ENCODE data around the gene GDPGP1. TPM values are rescaled to one million over a fixed set of nuclear protein-coding genes. Genes with fewer than 3 reads are reported as not detected.
A peak's percentile ranks its signal among the peaks of the same experiment; 100 is the strongest.
"Not testable (repeated sequence)": the region's sequence is repeated elsewhere in the genome, so short reads cannot be mapped to it uniquely, and the experiment has no call there.

The GDPGP1 gene
- total RNA-seq, 2 experiments from 2014 or later: 7.5 to 8.3 TPM

DNA sequence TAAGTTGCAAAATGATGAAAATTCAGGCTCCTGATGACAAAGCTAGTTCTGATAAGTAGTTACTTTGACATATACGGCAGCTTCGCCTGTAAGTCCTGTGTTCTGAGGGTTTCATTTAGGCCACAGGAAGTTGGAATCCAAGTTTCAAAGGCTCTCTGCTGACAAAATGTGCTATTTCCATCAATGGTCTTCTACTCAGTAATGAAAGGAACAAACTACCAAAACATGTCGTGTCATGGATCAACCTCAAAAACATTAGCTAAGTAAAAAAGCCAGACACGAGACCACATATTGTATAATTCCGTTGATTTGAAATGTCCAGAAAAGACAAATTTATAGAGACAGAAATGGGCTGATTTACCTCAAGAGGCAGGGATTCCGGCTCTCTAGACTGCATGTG lies 53.9 kb downstream of the GDPGP1 start:
- H3K36me3 ChIP-seq (ENCODE audit: insufficient read depth, low read length): no peaks in the 10 kb centered on the region
- intact Hi-C loops (cut with DNase I, micrococcal nuclease): loop anchor here in 1 of 2 experiments (10.0 kb wide), 1 partner anchor 543 kb away; no protein-coding TSS in a partner anchor
- no peak overlapping the region for H3K27ac Mint-ChIP-seq
- H3K27ac ChIP-seq (ENCODE audit: low read depth in 1 of 2, low read length in 2 of 2): no peak overlapping the region
- TF ChIP-seq, protein P1, sequence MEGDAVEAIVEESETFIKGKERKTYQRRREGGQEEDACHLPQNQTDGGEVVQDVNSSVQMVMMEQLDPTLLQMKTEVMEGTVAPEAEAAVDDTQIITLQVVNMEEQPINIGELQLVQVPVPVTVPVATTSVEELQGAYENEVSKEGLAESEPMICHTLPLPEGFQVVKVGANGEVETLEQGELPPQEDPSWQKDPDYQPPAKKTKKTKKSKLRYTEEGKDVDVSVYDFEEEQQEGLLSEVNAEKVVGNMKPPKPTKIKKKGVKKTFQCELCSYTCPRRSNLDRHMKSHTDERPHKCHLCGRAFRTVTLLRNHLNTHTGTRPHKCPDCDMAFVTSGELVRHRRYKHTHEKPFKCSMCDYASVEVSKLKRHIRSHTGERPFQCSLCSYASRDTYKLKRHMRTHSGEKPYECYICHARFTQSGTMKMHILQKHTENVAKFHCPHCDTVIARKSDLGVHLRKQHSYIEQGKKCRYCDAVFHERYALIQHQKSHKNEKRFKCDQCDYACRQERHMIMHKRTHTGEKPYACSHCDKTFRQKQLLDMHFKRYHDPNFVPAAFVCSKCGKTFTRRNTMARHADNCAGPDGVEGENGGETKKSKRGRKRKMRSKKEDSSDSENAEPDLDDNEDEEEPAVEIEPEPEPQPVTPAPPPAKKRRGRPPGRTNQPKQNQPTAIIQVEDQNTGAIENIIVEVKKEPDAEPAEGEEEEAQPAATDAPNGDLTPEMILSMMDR (IDR thresholded peaks at IDR 0.05): no peak
- no peaks in the 10 kb centered on the region for H3K36me3 Mint-ChIP-seq (ENCODE audit: low read depth)
- POLR2A ChIA-PET: interaction anchor here (0.7 to 0.9 kb wide), 2 partner anchors 185 to 610 kb away, joined by 3 to 4 read pairs; partner anchors contain the start of gene IDH2
- no peaks in the 10 kb centered on the region for H3K4me1 Mint-ChIP-seq (ENCODE audit: low read depth)
- H3K4me1 ChIP-seq (ENCODE audit: insufficient read depth, low read length): peaks cover 3% of the 10 kb centered on the region
- no peak for ATAC-seq (ENCODE audit: poor library complexity)
- no peaks in the 10 kb centered on the region for H3K27me3 ChIP-seq (ENCODE audit: control insufficient read depth in 1 of 2, insufficient read depth in 2 of 2, low read length in 2 of 2)
- no peaks in the 10 kb centered on the region for H3K9me3 ChIP-seq (ENCODE audit: control insufficient read depth in 1 of 2, insufficient read depth in 1 of 2, low read length in 2 of 2)
- CTCF ChIA-PET: interaction anchor here (0.7 to 1.2 kb wide), 3 partner anchors 20 to 74 kb away, joined by 3 read pairs; no protein-coding TSS in a partner anchor
- H3K4me3 Mint-ChIP-seq: no peak overlapping the region
- no peaks in the 10 kb centered on the region for H3K27me3 Mint-ChIP-seq
- DNase-seq: no peak
- no peak overlapping the region for H3K4me3 ChIP-seq (ENCODE audit: low read length)
- H3K9me3 Mint-ChIP-seq: no peaks in the 10 kb centered on the region

DNA sequence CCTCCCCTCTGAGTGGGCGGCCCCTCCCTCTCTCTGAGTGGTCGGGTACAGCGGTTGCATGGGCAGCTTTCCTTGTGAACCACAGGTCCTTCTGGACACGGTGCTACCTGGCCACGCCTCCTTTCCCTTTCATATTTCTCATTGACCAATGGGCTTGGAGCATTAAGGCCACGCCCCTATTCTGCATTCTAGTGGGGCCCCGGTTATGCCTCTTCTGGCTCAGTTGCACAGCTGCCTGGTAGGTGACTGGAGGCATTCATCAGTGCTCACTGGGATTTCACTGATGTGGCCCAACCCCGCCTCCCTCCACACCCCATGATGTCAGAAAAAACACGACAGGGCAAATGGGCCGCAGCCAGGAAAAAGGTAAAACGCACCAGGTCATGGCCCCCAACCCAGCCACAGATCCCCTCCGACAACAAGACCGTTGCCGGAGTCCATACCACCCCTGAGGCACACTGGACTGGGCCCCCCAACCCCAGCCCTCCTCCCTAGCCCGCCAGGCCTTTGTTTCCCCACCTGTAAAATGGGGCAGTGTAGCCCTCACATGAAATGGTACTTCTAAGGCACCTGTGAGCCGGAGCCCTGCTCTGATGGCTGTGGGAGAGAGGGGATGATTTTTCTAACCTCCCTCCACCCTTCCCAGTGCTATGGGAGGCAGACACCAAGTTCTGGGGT lies 57.8 kb downstream of the GDPGP1 start:
- H3K4me3 Mint-ChIP-seq: no peak overlapping the region
- DNase-seq: peak in 1 of 14 experiments; percentile 47

DNA sequence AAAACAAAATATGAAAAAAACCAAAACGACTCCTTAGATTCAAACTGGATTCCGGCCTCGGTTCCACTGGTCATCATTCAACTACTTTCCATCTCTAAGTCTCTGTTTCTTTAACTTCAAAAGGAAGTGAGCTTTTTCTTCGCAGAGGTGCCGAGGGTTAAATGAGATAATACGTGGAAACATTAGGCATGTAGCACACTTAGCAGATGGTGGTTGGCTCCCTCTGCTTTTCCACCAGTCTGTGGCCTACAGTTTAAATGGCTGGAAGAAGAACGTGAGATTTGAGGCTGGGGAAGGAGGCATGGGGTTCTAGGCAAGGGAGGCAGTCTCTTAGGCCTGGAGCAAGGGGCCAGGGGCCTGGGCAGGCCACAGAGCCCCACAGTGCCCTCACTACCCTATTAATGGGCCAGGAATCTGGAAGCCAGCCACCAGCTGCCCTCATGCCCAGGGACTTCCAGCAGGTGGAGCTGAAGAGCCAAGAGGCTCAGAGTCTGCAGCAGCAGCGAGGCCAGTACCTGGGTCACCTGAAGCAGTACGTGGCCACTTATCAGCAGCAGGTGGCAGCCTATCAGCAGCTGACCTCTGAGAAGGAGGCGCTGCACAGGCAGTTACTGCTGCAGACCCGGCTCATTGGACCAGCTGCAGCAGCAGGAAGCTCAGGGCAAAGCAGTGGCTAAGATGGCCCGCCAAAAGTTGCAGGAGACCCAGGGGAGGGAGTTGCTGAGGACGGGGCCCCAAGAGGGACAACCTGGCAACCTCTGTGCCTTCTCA lies 59.2 kb downstream of the GDPGP1 start:
- H3K9me3 ChIP-seq (ENCODE audit: control insufficient read depth in 1 of 2, insufficient read depth in 1 of 2, low read length in 2 of 2); H3K27ac ChIP-seq (ENCODE audit: low read depth in 1 of 2, low read length in 2 of 2); H3K27me3 Mint-ChIP-seq; ATAC-seq (ENCODE audit: poor library complexity); H3K36me3 Mint-ChIP-seq (ENCODE audit: low read depth); H3K4me3 ChIP-seq (ENCODE audit: low read length); H3K27ac Mint-ChIP-seq; H3K4me3 Mint-ChIP-seq; H3K4me1 Mint-ChIP-seq (ENCODE audit: low read depth); H3K27me3 ChIP-seq (ENCODE audit: control insufficient read depth in 1 of 2, insufficient read depth in 2 of 2, low read length in 2 of 2); H3K9me3 Mint-ChIP-seq; H3K36me3 ChIP-seq (ENCODE audit: insufficient read depth, low read length); intact Hi-C loops (cut with DNase I, micrococcal nuclease): not testable (repeated sequence)
- ChIA-PET POLR2A (interaction anchor here (1.0 kb wide), 1 partner anchor 188 kb away, joined by 3 read pairs; no protein-coding TSS in a partner anchor), CTCF (interaction anchor here (0.5 to 2.0 kb wide), 11 partner anchors 8 to 497 kb away, joined by 3 to 22 read pairs (median 3); partner anchors contain the start of genes IDH2 and TTLL13)
- TF ChIP-seq, protein P1 (IDR thresholded peaks at IDR 0.05): peak; percentile 69
- peaks cover 13% of the 10 kb centered on the region for H3K4me1 ChIP-seq (ENCODE audit: insufficient read depth, low read length)
- DNase-seq: peak; percentile 54 to 82 (median 66)

More for the DNA sequence above, 57.8 kb downstream of the GDPGP1 start:
- no peaks in the 10 kb centered on the region for H3K36me3 Mint-ChIP-seq (ENCODE audit: low read depth)
- Histone ChIP-seq H3K4me1 (ENCODE audit: insufficient read depth, low read length) (peaks cover 13% of the 10 kb centered on the region), H3K9me3 (ENCODE audit: control insufficient read depth in 1 of 2, insufficient read depth in 1 of 2, low read length in 2 of 2) (no peaks in the 10 kb centered on the region), H3K4me3 (ENCODE audit: low read length) (no peak overlapping the region), H3K36me3 (ENCODE audit: insufficient read depth, low read length) (no peaks in the 10 kb centered on the region), H3K27me3 (ENCODE audit: control insufficient read depth in 1 of 2, insufficient read depth in 2 of 2, low read length in 2 of 2) (no peaks in the 10 kb centered on the region), H3K27ac (ENCODE audit: low read depth in 1 of 2, low read length in 2 of 2) (no peak overlapping the region)
- intact Hi-C loops (cut with DNase I, micrococcal nuclease): no loop called here
- no peak for ATAC-seq (ENCODE audit: poor library complexity)
- ChIA-PET POLR2A (no interaction called here), CTCF (interaction anchor here (1.7 to 2.0 kb wide), 3 partner anchors 10 to 189 kb away, joined by 5 to 22 read pairs (median 7); partner anchors contain the start of gene IDH2)
- TF ChIP-seq, protein P1 (IDR thresholded peaks at IDR 0.05): no peak
- no peaks in the 10 kb centered on the region for H3K27me3 Mint-ChIP-seq
- peaks cover 5% of the 10 kb centered on the region for H3K4me1 Mint-ChIP-seq (ENCODE audit: low read depth)
- no peak overlapping the region for H3K27ac Mint-ChIP-seq
- no peaks in the 10 kb centered on the region for H3K9me3 Mint-ChIP-seq
